ENCODE data around the gene FOXJ3. TPM values are rescaled to one million over a fixed set of nuclear protein-coding genes. Genes with fewer than 3 reads are reported as not detected.

FOXJ3 gene
- total and polyA plus RNA-seq, 2 of the 13 experiments (the other 11 are each of a cell fraction or from before 2014, with no cell fraction given), result 16.6 to 48.5 TPM

- TF ChIP-seq ZNF646 (CRISPR knock-in tag; IDR thresholded peaks at IDR 0.05) (no peak), SOX13 (IDR thresholded peaks at IDR 0.05) (no peak), SOX13 (CRISPR knock-in tag; conservative IDR thresholded peaks at IDR 0.05 in 1 of 2, IDR thresholded peaks at IDR 0.05 in 1 of 2) (no peak), JDP2 (CRISPR knock-in tag; IDR thresholded peaks at IDR 0.05; ENCODE audit: borderline replicate concordance) (no peak), MAF1 (CRISPR knock-in tag; IDR thresholded peaks at IDR 0.05; ENCODE audit: borderline replicate concordance) (no peak), IKZF5 (CRISPR knock-in tag; IDR thresholded peaks at IDR 0.05) (no peak)
These were observed 75.8 kb downstream of the FOXJ3 start (continued) for GRCh38 chr1:42259059-42259738.
